ENCODE results near the gene HSPA4. TPM values are rescaled to one million over a fixed set of nuclear protein-coding genes. Genes with fewer than 3 reads are reported as not detected.

HSPA4 gene
- total and polyA plus RNA-seq, 2 of the 4 experiments (the other 2 are of a cell fraction): 34.9 to 120 TPM

DNA sequence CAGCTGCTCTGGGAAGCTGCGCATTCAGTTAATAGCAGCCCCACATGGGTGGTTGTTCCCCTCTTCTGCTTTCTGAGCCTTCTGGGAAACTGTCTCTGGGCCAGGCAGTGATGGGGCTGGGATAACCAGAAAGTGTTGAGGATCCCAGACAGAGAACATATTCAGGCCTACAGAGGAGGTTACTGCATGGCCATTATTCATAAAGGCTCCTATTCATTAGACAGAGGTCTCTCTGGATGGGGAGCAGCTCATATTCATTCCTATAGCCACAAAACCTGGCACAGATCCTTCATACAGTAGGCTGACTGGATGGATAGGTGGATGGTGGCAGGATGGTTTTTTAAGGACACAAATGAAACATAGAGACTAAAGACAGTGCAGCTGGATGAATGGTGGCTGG lies 76.3 kb downstream of the HSPA4 start:
- Histone ChIP-seq H4K8ac (ENCODE audit: low read depth in 2 of 2, low read length in 2 of 2) (no peak overlapping the region), H3K4me3 (ENCODE audit: insufficient read depth, low read depth, low read length) (no peak overlapping the region), H2BK20ac (ENCODE audit: low read depth, low read length) (no peak overlapping the region), H2BK120ac (ENCODE audit: low read depth, low read length) (no peak overlapping the region), H4K5ac (ENCODE audit: low read depth, low read length) (no peak overlapping the region), H3K9ac (ENCODE audit: low read depth, low read length) (no peak overlapping the region), H3K36me3 (ENCODE audit: control insufficient read depth, insufficient read depth, low read length) (no peaks in the 10 kb centered on the region), H3K4me1 (ENCODE audit: control insufficient read depth, insufficient read depth, low read length) (no peaks in the 10 kb centered on the region), H4K20me1 (ENCODE audit: insufficient read depth, low read length) (no peaks in the 10 kb centered on the region), H3K4me2 (ENCODE audit: low read depth, low read length) (no peak overlapping the region), H3K23ac (ENCODE audit: low read depth, low read length) (no peak overlapping the region), H3K9me3 (ENCODE audit: control insufficient read depth, insufficient read depth, low read length) (no peaks in the 10 kb centered on the region), H2BK5ac (ENCODE audit: low read depth, low read length, poor library complexity, severe bottlenecking) (no peak overlapping the region), H3K18ac (ENCODE audit: low read depth, low read length) (no peak overlapping the region), H3K27ac (ENCODE audit: insufficient read depth, low read length) (no peak overlapping the region), H3K79me1 (ENCODE audit: low read depth in 1 of 2, low read length in 2 of 2) (no peaks in the 10 kb centered on the region), H2AK5ac (ENCODE audit: low read depth, low read length) (no peak overlapping the region), H3K27me3 (ENCODE audit: control insufficient read depth, insufficient read depth, low read length) (peaks cover 29% of the 10 kb centered on the region), H3K9me1 (ENCODE audit: insufficient read depth, low read length) (no peaks in the 10 kb centered on the region), H4K91ac (ENCODE audit: insufficient read depth, low read depth, low read length) (no peak overlapping the region), H3K14ac (replicated peaks; ENCODE audit: low read depth, low read length) (no peak overlapping the region), H2AFZ (replicated peaks; ENCODE audit: low read length, poor library complexity) (no peak overlapping the region), H3K56ac (ENCODE audit: extremely low read depth, insufficient read depth, low read length) (no peak overlapping the region), H3K4ac (ENCODE audit: low read depth, low read length) (no peak overlapping the region), H2BK15ac (ENCODE audit: low read depth, low read length) (no peak overlapping the region), H2AK9ac (replicated peaks; ENCODE audit: low read depth, low read length, poor library complexity) (no peak overlapping the region)
- dilution Hi-C loops (cut with HindIII; ENCODE audit: low sequenced_read_pairs, unreplicated experiment) (no loop called here), in situ Hi-C loops (cut with MboI; ENCODE audit: low sequenced_read_pairs) (no loop called here), intact Hi-C loops (cut with micrococcal nuclease) (no loop called here)
- ATAC-seq (ENCODE audit: low read depth): no peak
- POLR2A ChIA-PET (ENCODE audit: unreplicated experiment): no interaction called here
- 83% methylated on average over 1 of the region's 1 CpG; no CpG with 5 or more reads in 1 of the 2 experiments for WGBS, 2 experiments (ENCODE audit: extremely low coverage in 2 of 2, insufficient read length in 1 of 2)
- BruUV-seq (replicated peaks): no TSS peak
- CTCF ChIA-PET: interaction anchor here (0.7 kb wide), 1 partner anchor 17 kb away, joined by 3 read pairs; no protein-coding TSS in a partner anchor
- DNase-seq: no peak
- TF ChIP-seq CHD1 (IDR thresholded peaks at IDR 0.05; ENCODE audit: low read depth, low read length): no peak
- no peak for TF ChIP-seq RAD21 (IDR thresholded peaks at IDR 0.05; ENCODE audit: low read length)
- TF ChIP-seq, protein P1, sequence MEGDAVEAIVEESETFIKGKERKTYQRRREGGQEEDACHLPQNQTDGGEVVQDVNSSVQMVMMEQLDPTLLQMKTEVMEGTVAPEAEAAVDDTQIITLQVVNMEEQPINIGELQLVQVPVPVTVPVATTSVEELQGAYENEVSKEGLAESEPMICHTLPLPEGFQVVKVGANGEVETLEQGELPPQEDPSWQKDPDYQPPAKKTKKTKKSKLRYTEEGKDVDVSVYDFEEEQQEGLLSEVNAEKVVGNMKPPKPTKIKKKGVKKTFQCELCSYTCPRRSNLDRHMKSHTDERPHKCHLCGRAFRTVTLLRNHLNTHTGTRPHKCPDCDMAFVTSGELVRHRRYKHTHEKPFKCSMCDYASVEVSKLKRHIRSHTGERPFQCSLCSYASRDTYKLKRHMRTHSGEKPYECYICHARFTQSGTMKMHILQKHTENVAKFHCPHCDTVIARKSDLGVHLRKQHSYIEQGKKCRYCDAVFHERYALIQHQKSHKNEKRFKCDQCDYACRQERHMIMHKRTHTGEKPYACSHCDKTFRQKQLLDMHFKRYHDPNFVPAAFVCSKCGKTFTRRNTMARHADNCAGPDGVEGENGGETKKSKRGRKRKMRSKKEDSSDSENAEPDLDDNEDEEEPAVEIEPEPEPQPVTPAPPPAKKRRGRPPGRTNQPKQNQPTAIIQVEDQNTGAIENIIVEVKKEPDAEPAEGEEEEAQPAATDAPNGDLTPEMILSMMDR (conservative IDR thresholded peaks at IDR 0.05; ENCODE audit: low read depth, low read length): no peak
- no peak for TF ChIP-seq CEBPB (IDR thresholded peaks at IDR 0.05; ENCODE audit: low read depth, low read length)
